Sigmoid colon (tissue), 7 donors: ENCODE measurements around the gene MICAL2. TPM values are rescaled to one million over a fixed set of nuclear protein-coding genes. Genes with fewer than 3 reads are reported as not detected.
A peak's percentile ranks its signal among the peaks of the same experiment; 100 is the strongest.

ENCODE experiments used
- DNase-seq: peaks from one replicate; pipeline ENCODE4 v3.0.0-alpha.2; 2019
- H3K27ac ChIP-seq, 4 donors: fragments of 200-600 bp; sonication (generic); one replicate each; pipeline ENCODE4 v1.5.1; 2016 to 2019; ENCODE audit warnings: mild to moderate bottlenecking in 1 of 4
- H3K27me3 ChIP-seq, 3 donors: fragments of 200-600 bp; sonication (generic); one replicate each; pipeline ENCODE4 v1.5.1; 2019; ENCODE audit warnings: mild to moderate bottlenecking in 1 of 3
- H3K36me3 ChIP-seq, 4 donors: fragments of 200-600 bp; sonication (generic); one replicate each; pipeline ENCODE4 v1.5.1; 2016 to 2019
- H3K4me1 ChIP-seq, 4 donors: fragments of 200-600 bp; sonication (generic); one replicate each; pipeline ENCODE4 v1.5.1; 2017 to 2019
- H3K4me3 ChIP-seq, 4 donors: fragments of 200-600 bp; sonication (generic); one replicate each; pipeline ENCODE4 v1.5.1; 2017 to 2019; ENCODE audit warnings: mild to moderate bottlenecking in 2 of 4, moderate library complexity in 1 of 4
- H3K9me3 ChIP-seq, 4 donors: fragments of 200-600 bp in 3 of 4; sonication (generic) in 3 of 4; one replicate each; pipeline versions ENCODE4 v1.5.1 to v1.6.1; 2013 to 2019
- EP300 ChIP-seq, 4 donors: sonication (generic); formaldehyde crosslinking; IDR thresholded peaks; one replicate each; pipeline ENCODE4 v1.6.1; 2017; ENCODE audit warnings: antibody characterized with exemption in 4 of 4
- POLR2A ChIP-seq, 2 donors: fragments of 450-650 bp; IDR thresholded peaks; one replicate each; pipeline ENCODE4 v1.6.1; 2016; ENCODE audit warnings: antibody characterized with exemption in 2 of 2, mild to moderate bottlenecking in 2 of 2, moderate library complexity in 2 of 2
- POLR2AphosphoS5 ChIP-seq, 4 donors: sonication (generic); formaldehyde crosslinking; IDR thresholded peaks; one replicate each; pipeline ENCODE4 v1.6.1; 2017; ENCODE audit warnings: antibody characterized with exemption in 4 of 4
- WGBS, 2 donors: extraction: QIAGEN DNeasy Blood & Tissue Kit; methylation state at CpG; one replicate each; pipeline ENCODE4 v1.1.7; 2013; 5-methylcytosine and 5-hydroxymethylcytosine counted together
- intact Hi-C: fragments of 100-400 bp; cut with DNase I; formaldehyde crosslinking; loops from one replicate; pipeline ENCODE4 v1.15.1; 2023
- polyA plus RNA-seq, 3 donors: library from polyadenylated mRNA; stranded (reverse); fragments of 200-250 nt; gene quantifications; one replicate each; pipeline ENCODE4 v1.2.3, GENCODE V29; 2013
- total RNA-seq, 4 donors: library from RNA; depleted of rRNA; stranded (reverse); fragments of >200 nt; gene quantifications; one replicate each; pipeline ENCODE4 v1.1.0, GENCODE V29; 2016
- TF ChIP-seq, protein P1 (sequence below), 4 experiments: fragments of 450-650 bp in 3 of 4; fragments of 200-600 bp in 1 of 4; IDR thresholded peaks; one replicate each; pipeline ENCODE4 v1.5.1; 2016 to 2019; ENCODE audit warnings: antibody characterized with exemption in 4 of 4, mild to moderate bottlenecking in 3 of 4, moderate library complexity in 2 of 4
- donor health status: healthy with polysubstance abuse.
- donor health status: Bipolar disorder and iron deficiency.
- donor health status: healthy.

MICAL2 gene
- total and polyA plus RNA-seq, 7 donors: 36.6 to 145 (median 115) TPM

DNA sequence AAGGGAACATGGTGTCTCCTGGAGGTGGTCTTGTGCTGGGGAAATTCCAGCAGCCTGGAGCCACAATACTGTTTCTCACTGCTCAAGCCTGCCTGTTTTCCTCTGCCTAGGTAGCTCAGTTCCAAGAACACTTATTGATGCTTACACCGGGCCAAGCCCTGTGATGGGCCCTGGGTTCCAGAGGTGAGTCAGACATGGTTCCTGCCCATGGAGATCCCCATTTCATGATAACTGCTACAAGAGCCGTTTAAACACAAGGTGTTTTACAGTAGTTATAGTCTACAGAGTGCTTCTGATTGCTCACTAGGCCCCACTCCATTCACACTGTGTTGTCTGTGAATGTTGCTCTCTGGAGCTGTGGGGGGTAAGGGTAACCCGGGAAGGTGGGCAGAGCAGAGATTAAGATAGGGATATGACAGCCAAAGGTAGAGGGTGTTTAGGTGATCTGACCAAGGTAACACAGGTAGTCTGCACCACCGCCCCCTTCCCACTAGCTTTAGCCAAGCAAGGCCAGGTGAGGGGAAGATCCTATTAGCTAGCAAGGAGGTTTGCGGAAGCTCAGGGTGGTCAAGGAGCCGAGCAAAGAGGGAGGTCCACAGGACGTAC, 696 bp upstream of the MICAL2 start:
- peaks cover 0 to 43% (median 37%) of the 10 kb centered on the region in 4 donors for H3K4me1 ChIP-seq
- intact Hi-C loops: loop anchor here (5.0 kb wide), 3 partner anchors 42 to 128 kb away; no protein-coding TSS in a partner anchor
- TF ChIP-seq POLR2AphosphoS5 (IDR thresholded peaks at IDR 0.05): no peak
- TF ChIP-seq POLR2A (IDR thresholded peaks at IDR 0.05): no peak
- TF ChIP-seq EP300 (IDR thresholded peaks at IDR 0.05): no peak
- TF ChIP-seq, protein P1, sequence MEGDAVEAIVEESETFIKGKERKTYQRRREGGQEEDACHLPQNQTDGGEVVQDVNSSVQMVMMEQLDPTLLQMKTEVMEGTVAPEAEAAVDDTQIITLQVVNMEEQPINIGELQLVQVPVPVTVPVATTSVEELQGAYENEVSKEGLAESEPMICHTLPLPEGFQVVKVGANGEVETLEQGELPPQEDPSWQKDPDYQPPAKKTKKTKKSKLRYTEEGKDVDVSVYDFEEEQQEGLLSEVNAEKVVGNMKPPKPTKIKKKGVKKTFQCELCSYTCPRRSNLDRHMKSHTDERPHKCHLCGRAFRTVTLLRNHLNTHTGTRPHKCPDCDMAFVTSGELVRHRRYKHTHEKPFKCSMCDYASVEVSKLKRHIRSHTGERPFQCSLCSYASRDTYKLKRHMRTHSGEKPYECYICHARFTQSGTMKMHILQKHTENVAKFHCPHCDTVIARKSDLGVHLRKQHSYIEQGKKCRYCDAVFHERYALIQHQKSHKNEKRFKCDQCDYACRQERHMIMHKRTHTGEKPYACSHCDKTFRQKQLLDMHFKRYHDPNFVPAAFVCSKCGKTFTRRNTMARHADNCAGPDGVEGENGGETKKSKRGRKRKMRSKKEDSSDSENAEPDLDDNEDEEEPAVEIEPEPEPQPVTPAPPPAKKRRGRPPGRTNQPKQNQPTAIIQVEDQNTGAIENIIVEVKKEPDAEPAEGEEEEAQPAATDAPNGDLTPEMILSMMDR (IDR thresholded peaks at IDR 0.05): no peak
- peak overlapping the region; percentile 92 to 98 (median 95) for H3K27ac ChIP-seq
- WGBS, 2 donors: 15 to 42% methylated on average over 7 of the region's 7 CpGs
- DNase-seq: no peak
- H3K27me3 ChIP-seq: no peaks in the 10 kb centered on the region
- no peaks in the 10 kb centered on the region for H3K9me3 ChIP-seq
- no peaks in the 10 kb centered on the region for H3K36me3 ChIP-seq
- H3K4me3 ChIP-seq: peak overlapping the region; percentile 71 to 99 (median 77)

DNA sequence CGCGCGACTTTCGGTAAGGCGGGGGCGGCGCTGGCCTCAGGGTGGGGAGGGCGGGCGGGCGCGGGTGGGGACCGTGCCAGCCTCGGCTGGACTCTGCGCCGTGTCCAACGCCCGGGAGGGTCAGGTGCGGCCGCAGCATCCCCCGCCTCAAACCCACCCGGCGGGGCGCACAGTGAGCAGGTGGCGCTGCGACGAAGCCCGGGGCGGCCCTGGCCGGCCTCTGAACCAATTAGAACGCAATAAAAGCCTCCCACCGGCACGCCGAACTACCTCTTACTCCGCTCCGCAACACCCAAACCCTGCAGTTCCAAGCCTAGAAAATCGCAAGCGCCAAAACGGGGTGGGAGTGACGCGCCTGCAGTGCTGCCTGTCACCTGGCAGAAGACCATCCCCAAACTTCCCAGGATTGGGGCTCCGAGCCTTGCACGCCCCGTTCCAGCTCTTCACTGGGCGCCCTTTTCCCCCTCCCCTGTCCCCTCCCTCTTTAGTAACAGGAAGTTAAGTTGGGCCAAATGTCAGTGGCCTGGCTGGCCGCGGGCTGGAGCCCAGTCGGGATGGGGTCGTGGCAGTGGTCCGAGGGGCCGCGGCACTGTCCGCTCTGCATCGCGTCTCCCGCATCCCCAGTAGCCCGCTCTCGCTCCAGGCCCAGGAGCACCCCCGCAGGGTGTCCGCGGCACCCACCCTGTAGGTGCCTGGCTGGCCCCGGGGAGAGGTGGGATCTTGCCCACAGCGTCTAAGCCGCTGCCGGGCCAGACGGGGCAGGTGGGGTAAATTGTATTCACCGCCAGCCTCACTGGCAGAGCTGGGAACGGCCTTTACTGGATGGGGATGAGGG, 541 bp downstream of the MICAL2 start:
- Histone ChIP-seq H3K36me3 (no peaks in the 10 kb centered on the region), H3K4me1 (peaks cover 0 to 45% (median 38%) of the 10 kb centered on the region in 4 donors), H3K27ac (peak overlapping the region; percentile 92 to 98 (median 95)), H3K9me3 (no peaks in the 10 kb centered on the region), H3K4me3 (peak overlapping the region; percentile 71 to 99 (median 77)), H3K27me3 (no peaks in the 10 kb centered on the region)
- peak; percentile 76 for DNase-seq
- 4 to 18% methylated on average over 67 of the region's 67 CpGs for WGBS, 2 donors
- intact Hi-C loops: loop anchor here (5.0 kb wide), 2 partner anchors 51 to 126 kb away; no protein-coding TSS in a partner anchor
- TF ChIP-seq EP300 (IDR thresholded peaks at IDR 0.05) (no peak), POLR2AphosphoS5 (IDR thresholded peaks at IDR 0.05) (peak; percentile 32 to 52 (median 36)), POLR2A (IDR thresholded peaks at IDR 0.05) (no peak)
- TF ChIP-seq, protein P1 (IDR thresholded peaks at IDR 0.05): no peak

DNA sequence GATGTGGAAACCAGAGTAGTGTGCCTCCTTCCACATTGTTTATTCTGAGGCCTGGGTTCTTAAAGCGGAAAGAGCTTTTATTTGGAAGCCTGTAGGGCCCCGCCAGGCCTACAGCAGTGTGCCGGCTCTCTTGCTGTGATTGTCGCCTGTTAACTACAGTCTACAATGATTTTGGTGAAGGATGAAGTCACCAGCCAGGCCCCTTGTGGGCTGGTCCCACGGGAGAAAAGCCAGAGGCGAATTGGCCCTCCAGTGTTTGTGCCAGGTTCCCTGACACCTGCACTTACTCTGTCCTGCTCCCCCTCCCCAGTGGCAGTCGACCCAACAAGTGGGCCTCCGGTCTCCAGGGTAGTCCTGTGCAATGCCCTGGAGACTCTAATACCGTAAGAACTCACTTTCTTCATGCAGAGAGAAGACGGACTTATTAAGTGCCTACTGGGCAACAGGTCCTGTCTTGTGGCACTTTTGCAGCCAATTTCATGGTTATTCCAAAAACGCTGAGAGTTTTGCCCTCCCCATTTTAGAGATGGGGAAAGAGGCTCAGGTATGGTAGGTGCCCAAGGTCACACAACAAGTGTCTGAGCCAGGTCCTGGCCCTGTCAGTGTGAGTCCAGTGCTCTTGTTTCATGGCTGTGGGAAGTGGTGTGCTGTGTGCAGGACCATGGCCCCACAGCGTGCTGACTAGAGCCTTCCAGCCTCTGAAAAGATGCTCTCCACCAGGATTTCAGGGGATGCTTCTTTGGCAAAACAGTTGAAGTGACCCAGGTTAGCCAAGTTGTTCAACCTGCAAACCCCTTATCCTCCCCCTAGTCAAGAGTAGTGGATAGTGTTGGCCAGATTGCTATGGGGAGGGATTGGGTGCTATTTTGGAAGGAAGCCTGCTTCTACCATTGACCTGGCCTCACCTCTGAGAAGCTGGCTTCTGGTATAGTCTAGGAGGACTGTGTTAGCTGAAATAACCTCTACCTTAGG, 1.4 kb downstream of the MICAL2 start:
- no peaks in the 10 kb centered on the region for H3K27me3 ChIP-seq
- no peak for DNase-seq
- intact Hi-C loops: loop anchor here (5.0 kb wide), 2 partner anchors 50 to 125 kb away; no protein-coding TSS in a partner anchor

More for the DNA sequence above, 1.4 kb downstream of the MICAL2 start:
- peaks cover 0 to 1% (median 0%) of the 10 kb centered on the region in 4 donors for H3K36me3 ChIP-seq
- TF ChIP-seq EP300 (IDR thresholded peaks at IDR 0.05) (no peak), POLR2AphosphoS5 (IDR thresholded peaks at IDR 0.05) (no peak), POLR2A (IDR thresholded peaks at IDR 0.05) (no peak)
- TF ChIP-seq, protein P1 (IDR thresholded peaks at IDR 0.05): no peak
- 54 to 74% methylated on average over 12 of the region's 12 CpGs for WGBS, 2 donors
- H3K4me1 ChIP-seq: peaks cover 0 to 51% (median 41%) of the 10 kb centered on the region in 4 donors
- peak overlapping the region; percentile 92 to 98 (median 95) for H3K27ac ChIP-seq
- H3K9me3 ChIP-seq: no peaks in the 10 kb centered on the region
- peak overlapping the region; percentile 71 to 99 (median 77) for H3K4me3 ChIP-seq
